ENCODE results near the gene TTC32.

The TTC32 gene

GRCh38 chr2:19848029-19848750 is 53.6 kb downstream of the TTC32 start:
- no peak for DNase-seq

- DNase-seq: no peak
Measured at GRCh38 chr2:19847486-19847885, 54.3 kb downstream of the TTC32 start.
